ENCODE data around the gene CRBN. TPM values are rescaled to one million over a fixed set of nuclear protein-coding genes. Genes with fewer than 3 reads are reported as not detected.

Gene CRBN
- total and polyA plus RNA-seq, 2 of the 13 experiments (the other 11 are each of a cell fraction or from before 2014, with no cell fraction given), result 30.8 to 36.1 TPM

- H3K27me3 ChIP-seq (ENCODE audit: control insufficient read depth in 1 of 2, insufficient read depth in 2 of 2, low read length in 2 of 2), result peaks cover 0 to 5% of the 10 kb centered on the region in 2 experiments; a peak in 1 of 5 replicates
- no peak overlapping the region for H3K4me2 ChIP-seq (ENCODE audit: low read depth, low read length)
- H4K20me1 ChIP-seq (ENCODE audit: insufficient read depth, low read length), result no peaks in the 10 kb centered on the region
- no peak overlapping the region for H3K4me3 ChIP-seq (replicated peaks in 1 of 3; ENCODE audit: insufficient read depth in 1 of 3, low read depth in 2 of 3, low read length in 3 of 3)
- no peak for DNase-seq (ENCODE audit: low spot score)
- FAIRE-seq, result no peak
- in situ Hi-C loops (cut with HindIII; ENCODE audit: extremely low pct_ligation_motif_present, low pct_unique_long_range_greater_than_20kb) (no loop called here), intact Hi-C loops (cut with micrococcal nuclease; ENCODE audit: unreplicated experiment) (no loop called here)
- no peaks in the 10 kb centered on the region for H3K9me3 ChIP-seq (ENCODE audit: low read length)
- no peak overlapping the region for H3K27ac ChIP-seq (ENCODE audit: extremely low read length, insufficient read depth, low read length)
- POLR2A ChIA-PET, result no interaction called here
- no peaks in the 10 kb centered on the region for H3K79me2 ChIP-seq (ENCODE audit: insufficient read depth, low read length)
- no peak overlapping the region for H2AFZ ChIP-seq (ENCODE audit: low read length)
- WGBS (ENCODE audit: low lambda C conversion rate), result 12% methylated on average over 6 of the region's 6 CpGs
- H3K9ac ChIP-seq (ENCODE audit: insufficient read depth, low read depth, low read length), result no peak overlapping the region
- H3K4me1 ChIP-seq (ENCODE audit: insufficient read depth, low read length), result no peaks in the 10 kb centered on the region
- H3K36me3 ChIP-seq (replicated peaks in 1 of 2; ENCODE audit: control insufficient read depth in 1 of 2, insufficient read depth in 2 of 2, low read length in 2 of 2), result no peaks in the 10 kb centered on the region
- no peak for ATAC-seq
- CTCF ChIA-PET (ENCODE audit: low intra/inter-chr PET ratio, low total read pairs), result no interaction called here
- no TSS peak for BruUV-seq (replicated peaks)
- TF ChIP-seq PRMT3 (CRISPR knock-in tag; IDR thresholded peaks at IDR 0.05; ENCODE audit: borderline replicate concordance, low read depth), result no peak
- TF ChIP-seq, protein P1, sequence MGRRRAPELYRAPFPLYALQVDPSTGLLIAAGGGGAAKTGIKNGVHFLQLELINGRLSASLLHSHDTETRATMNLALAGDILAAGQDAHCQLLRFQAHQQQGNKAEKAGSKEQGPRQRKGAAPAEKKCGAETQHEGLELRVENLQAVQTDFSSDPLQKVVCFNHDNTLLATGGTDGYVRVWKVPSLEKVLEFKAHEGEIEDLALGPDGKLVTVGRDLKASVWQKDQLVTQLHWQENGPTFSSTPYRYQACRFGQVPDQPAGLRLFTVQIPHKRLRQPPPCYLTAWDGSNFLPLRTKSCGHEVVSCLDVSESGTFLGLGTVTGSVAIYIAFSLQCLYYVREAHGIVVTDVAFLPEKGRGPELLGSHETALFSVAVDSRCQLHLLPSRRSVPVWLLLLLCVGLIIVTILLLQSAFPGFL (CRISPR knock-in tag; IDR thresholded peaks at IDR 0.05), result no peak
- no peak for TF ChIP-seq ZNF549 (CRISPR knock-in tag; IDR thresholded peaks at IDR 0.05)
- no peak for TF ChIP-seq GATAD2A (CRISPR knock-in tag; IDR thresholded peaks at IDR 0.05)
- TF ChIP-seq BCL6 (CRISPR knock-in tag; IDR thresholded peaks at IDR 0.05), result no peak
- TF ChIP-seq TSC22D2 (CRISPR knock-in tag; IDR thresholded peaks at IDR 0.05; ENCODE audit: borderline replicate concordance), result no peak
- no peak for TF ChIP-seq ZNF768 (CRISPR knock-in tag; IDR thresholded peaks at IDR 0.05)
- TF ChIP-seq TCF7L2 (IDR thresholded peaks at IDR 0.05; ENCODE audit: low read depth, low read length), result no peak
- TF ChIP-seq ISL2 (CRISPR knock-in tag; IDR thresholded peaks at IDR 0.05), result no peak
- TF ChIP-seq GRHL1 (CRISPR knock-in tag; conservative IDR thresholded peaks at IDR 0.05), result no peak
- TF ChIP-seq ZNF652 (CRISPR knock-in tag; IDR thresholded peaks at IDR 0.05; ENCODE audit: borderline replicate concordance, low read depth), result no peak
- TF ChIP-seq ZBED4 (CRISPR knock-in tag; IDR thresholded peaks at IDR 0.05; ENCODE audit: borderline replicate concordance), result no peak
- TF ChIP-seq, protein P2, sequence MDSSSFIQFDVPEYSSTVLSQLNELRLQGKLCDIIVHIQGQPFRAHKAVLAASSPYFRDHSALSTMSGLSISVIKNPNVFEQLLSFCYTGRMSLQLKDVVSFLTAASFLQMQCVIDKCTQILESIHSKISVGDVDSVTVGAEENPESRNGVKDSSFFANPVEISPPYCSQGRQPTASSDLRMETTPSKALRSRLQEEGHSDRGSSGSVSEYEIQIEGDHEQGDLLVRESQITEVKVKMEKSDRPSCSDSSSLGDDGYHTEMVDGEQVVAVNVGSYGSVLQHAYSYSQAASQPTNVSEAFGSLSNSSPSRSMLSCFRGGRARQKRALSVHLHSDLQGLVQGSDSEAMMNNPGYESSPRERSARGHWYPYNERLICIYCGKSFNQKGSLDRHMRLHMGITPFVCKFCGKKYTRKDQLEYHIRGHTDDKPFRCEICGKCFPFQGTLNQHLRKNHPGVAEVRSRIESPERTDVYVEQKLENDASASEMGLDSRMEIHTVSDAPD (CRISPR knock-in tag; IDR thresholded peaks at IDR 0.05), result no peak
- TF ChIP-seq SRSF9 (IDR thresholded peaks at IDR 0.05; ENCODE audit: borderline replicate concordance, insufficient read depth, low read depth, low read length, poor library complexity, severe bottlenecking), result no peak
- no peak for TF ChIP-seq RFX1 (IDR thresholded peaks at IDR 0.05)
- TF ChIP-seq SMAD3 (CRISPR knock-in tag; IDR thresholded peaks at IDR 0.05), result no peak
- no peak for TF ChIP-seq XRCC5 (optimal IDR thresholded peaks at IDR 0.05; ENCODE audit: low read length)
- TF ChIP-seq KDM4B (CRISPR knock-in tag; IDR thresholded peaks at IDR 0.05), result no peak
Observed at GRCh38 chr3:3102751-3103150, 76.7 kb downstream of the CRBN start.

Measured in HepG2 (cell line).